ENCODE measurements around the gene RICTOR.

Gene RICTOR

GRCh38 chr5:39100301-39100850 is 26.2 kb upstream of the RICTOR start:
- DNase-seq (ENCODE audit: low spot score) = no peak

GRCh38 chr5:39099831-39100230 is 25.6 kb upstream of the RICTOR start:
- DNase-seq (ENCODE audit: low spot score) = no peak

GRCh38 chr5:39093352-39093751 is 19.2 kb upstream of the RICTOR start:
- no peak for DNase-seq (ENCODE audit: low spot score)

GRCh38 chr5:39092581-39093351 is 18.6 kb upstream of the RICTOR start:
- DNase-seq (ENCODE audit: low spot score) = no peak

GRCh38 chr5:39091940-39092580 is 17.9 kb upstream of the RICTOR start:
- DNase-seq (ENCODE audit: low spot score) = no peak

- DNase-seq (ENCODE audit: low spot score) = no peak
Measured at GRCh38 chr5:39083968-39084367, 9.8 kb upstream of the RICTOR start.

- DNase-seq (ENCODE audit: low spot score) = no peak
Measured at GRCh38 chr5:39082995-39083394, 8.8 kb upstream of the RICTOR start.

GRCh38 chr5:39080597-39081204 is 6.5 kb upstream of the RICTOR start:
- DNase-seq (ENCODE audit: low spot score) = peak; percentile 68

- no peak for DNase-seq (ENCODE audit: low spot score)
Measured at GRCh38 chr5:39080168-39080567, 6.0 kb upstream of the RICTOR start.

GRCh38 chr5:39079147-39079546 is 4.9 kb upstream of the RICTOR start:
- DNase-seq (ENCODE audit: low spot score) = no peak

GRCh38 chr5:39076757-39077728 is 2.8 kb upstream of the RICTOR start:
- DNase-seq (ENCODE audit: low spot score) = peak; percentile 35

GRCh38 chr5:39076101-39076756 is 2.0 kb upstream of the RICTOR start:
- no peak for DNase-seq (ENCODE audit: low spot score)

- no peak for DNase-seq (ENCODE audit: low spot score)
Measured at GRCh38 chr5:39073767-39074016, 507 bp downstream of the RICTOR start.

GRCh38 chr5:39072925-39073766 is 1.1 kb downstream of the RICTOR start:
- peak; percentile 46 for DNase-seq (ENCODE audit: low spot score)

GRCh38 chr5:39068099-39068498 is 6.1 kb downstream of the RICTOR start:
- no peak for DNase-seq (ENCODE audit: low spot score)

GRCh38 chr5:39064450-39064849 is 9.7 kb downstream of the RICTOR start:
- DNase-seq (ENCODE audit: low spot score) = no peak

GRCh38 chr5:39063037-39063436 is 11.2 kb downstream of the RICTOR start:
- no peak for DNase-seq (ENCODE audit: low spot score)

GRCh38 chr5:39062530-39062929 is 11.7 kb downstream of the RICTOR start:
- DNase-seq (ENCODE audit: low spot score) = no peak

- DNase-seq (ENCODE audit: low spot score) = no peak
Measured at GRCh38 chr5:39062104-39062503, 12.1 kb downstream of the RICTOR start.

GRCh38 chr5:39059064-39059463 is 15.1 kb downstream of the RICTOR start:
- no peak for DNase-seq (ENCODE audit: low spot score)

All from putamen (tissue), 1 donor.